PC-9 (cell line): Measurements from ENCODE around the gene SYT8.

Experiments
- CTCF ChIP-seq: fragments of 200-600 bp; sonication (generic); conservative IDR thresholded peaks from 2 replicates; pipeline ENCODE4 v1.6.1; 2017; ENCODE audit warnings: mixed run types, antibody characterized with exemption, mild to moderate bottlenecking, moderate library complexity
- EZH2 ChIP-seq: fragments of 200-600 bp; sonication (generic); IDR thresholded peaks from 2 replicates; pipeline ENCODE4 v1.8.0; 2017; ENCODE audit warnings: antibody characterized with exemption, low read depth

GRCh38 chr11:1832211-1832919, 2.4 kb upstream of the SYT8 start:
- TF ChIP-seq CTCF, result peak; percentile 93
- no peak for TF ChIP-seq EZH2
